ENCODE results near the gene PIK3R6. TPM values are rescaled to one million over a fixed set of nuclear protein-coding genes. Genes with fewer than 3 reads are reported as not detected.

The PIK3R6 gene
- total and polyA plus RNA-seq, 2 of the 4 experiments (the other 2 are of a cell fraction): not detected

DNA sequence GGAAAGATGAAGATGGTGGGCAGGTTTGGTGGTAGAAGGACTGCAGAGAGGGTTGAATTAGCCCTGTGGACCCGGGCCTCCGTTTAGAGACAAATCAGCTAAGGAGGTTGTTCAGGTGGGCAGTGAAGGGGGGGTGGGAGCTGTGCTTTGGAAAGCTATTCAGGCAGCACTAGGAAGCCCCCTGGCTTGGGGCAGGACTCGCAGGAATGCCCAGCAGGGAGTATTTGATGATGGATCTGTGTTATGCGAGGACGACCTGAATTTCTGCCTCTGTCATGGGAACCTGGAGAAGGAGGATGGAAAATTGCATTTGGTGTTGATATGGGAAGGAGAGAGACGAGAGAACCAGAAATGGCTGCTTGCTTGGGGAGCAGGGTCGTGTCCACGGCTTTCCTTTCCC lies 112.6 kb downstream of the PIK3R6 start:
- ATAC-seq (ENCODE audit: low read depth): no peak
- in situ Hi-C loops (cut with MboI; ENCODE audit: low sequenced_read_pairs): loop anchor here (10.0 to 25.0 kb wide), 2 partner anchors 340 to 668 kb away; partner anchors contain the start of gene ALOX12B
- BruUV-seq (replicated peaks): no TSS peak

More for the DNA sequence above, 112.6 kb downstream of the PIK3R6 start:
- no peak for DNase-seq
- no peak overlapping the region for H2BK20ac ChIP-seq (ENCODE audit: low read depth, low read length)
- dilution Hi-C loops (cut with HindIII; ENCODE audit: low sequenced_read_pairs, unreplicated experiment) (no loop called here), intact Hi-C loops (cut with micrococcal nuclease) (loop anchor here (1.0 kb wide), 1 partner anchor 140 kb away; no protein-coding TSS in a partner anchor)
- TF ChIP-seq RCOR1 (IDR thresholded peaks at IDR 0.05; ENCODE audit: insufficient replicate concordance, low read length): no peak
- no peak for TF ChIP-seq RFX5 (IDR thresholded peaks at IDR 0.05; ENCODE audit: low read depth, low read length)
- TF ChIP-seq, protein P1, sequence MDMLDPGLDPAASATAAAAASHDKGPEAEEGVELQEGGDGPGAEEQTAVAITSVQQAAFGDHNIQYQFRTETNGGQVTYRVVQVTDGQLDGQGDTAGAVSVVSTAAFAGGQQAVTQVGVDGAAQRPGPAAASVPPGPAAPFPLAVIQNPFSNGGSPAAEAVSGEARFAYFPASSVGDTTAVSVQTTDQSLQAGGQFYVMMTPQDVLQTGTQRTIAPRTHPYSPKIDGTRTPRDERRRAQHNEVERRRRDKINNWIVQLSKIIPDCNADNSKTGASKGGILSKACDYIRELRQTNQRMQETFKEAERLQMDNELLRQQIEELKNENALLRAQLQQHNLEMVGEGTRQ (IDR thresholded peaks at IDR 0.05; ENCODE audit: low read depth, low read length): no peak
- no peak for TF ChIP-seq CHD1 (IDR thresholded peaks at IDR 0.05; ENCODE audit: low read depth, low read length)
- TF ChIP-seq FOS (IDR thresholded peaks at IDR 0.05; ENCODE audit: low read depth, low read length): no peak
- TF ChIP-seq POLR2A (IDR thresholded peaks at IDR 0.05; ENCODE audit: low read depth, low read length): no peak
- TF ChIP-seq MAFK (IDR thresholded peaks at IDR 0.05; ENCODE audit: low read depth, low read length): no peak
- no peak for TF ChIP-seq MXI1 (IDR thresholded peaks at IDR 0.05; ENCODE audit: borderline replicate concordance, low read depth, low read length)
- TF ChIP-seq, protein P2, sequence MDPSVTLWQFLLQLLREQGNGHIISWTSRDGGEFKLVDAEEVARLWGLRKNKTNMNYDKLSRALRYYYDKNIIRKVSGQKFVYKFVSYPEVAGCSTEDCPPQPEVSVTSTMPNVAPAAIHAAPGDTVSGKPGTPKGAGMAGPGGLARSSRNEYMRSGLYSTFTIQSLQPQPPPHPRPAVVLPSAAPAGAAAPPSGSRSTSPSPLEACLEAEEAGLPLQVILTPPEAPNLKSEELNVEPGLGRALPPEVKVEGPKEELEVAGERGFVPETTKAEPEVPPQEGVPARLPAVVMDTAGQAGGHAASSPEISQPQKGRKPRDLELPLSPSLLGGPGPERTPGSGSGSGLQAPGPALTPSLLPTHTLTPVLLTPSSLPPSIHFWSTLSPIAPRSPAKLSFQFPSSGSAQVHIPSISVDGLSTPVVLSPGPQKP (IDR thresholded peaks at IDR 0.05; ENCODE audit: borderline replicate concordance, low read depth, low read length): no peak
- TF ChIP-seq RAD21 (IDR thresholded peaks at IDR 0.05; ENCODE audit: low read length): no peak
- TF ChIP-seq, protein P3, sequence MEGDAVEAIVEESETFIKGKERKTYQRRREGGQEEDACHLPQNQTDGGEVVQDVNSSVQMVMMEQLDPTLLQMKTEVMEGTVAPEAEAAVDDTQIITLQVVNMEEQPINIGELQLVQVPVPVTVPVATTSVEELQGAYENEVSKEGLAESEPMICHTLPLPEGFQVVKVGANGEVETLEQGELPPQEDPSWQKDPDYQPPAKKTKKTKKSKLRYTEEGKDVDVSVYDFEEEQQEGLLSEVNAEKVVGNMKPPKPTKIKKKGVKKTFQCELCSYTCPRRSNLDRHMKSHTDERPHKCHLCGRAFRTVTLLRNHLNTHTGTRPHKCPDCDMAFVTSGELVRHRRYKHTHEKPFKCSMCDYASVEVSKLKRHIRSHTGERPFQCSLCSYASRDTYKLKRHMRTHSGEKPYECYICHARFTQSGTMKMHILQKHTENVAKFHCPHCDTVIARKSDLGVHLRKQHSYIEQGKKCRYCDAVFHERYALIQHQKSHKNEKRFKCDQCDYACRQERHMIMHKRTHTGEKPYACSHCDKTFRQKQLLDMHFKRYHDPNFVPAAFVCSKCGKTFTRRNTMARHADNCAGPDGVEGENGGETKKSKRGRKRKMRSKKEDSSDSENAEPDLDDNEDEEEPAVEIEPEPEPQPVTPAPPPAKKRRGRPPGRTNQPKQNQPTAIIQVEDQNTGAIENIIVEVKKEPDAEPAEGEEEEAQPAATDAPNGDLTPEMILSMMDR (conservative IDR thresholded peaks at IDR 0.05; ENCODE audit: low read depth, low read length): no peak
- no peak for TF ChIP-seq SMC3 (IDR thresholded peaks at IDR 0.05; ENCODE audit: low read depth, low read length)
- TF ChIP-seq NFE2L2 (IDR thresholded peaks at IDR 0.05; ENCODE audit: low read depth, low read length): no peak
- TF ChIP-seq CEBPB (IDR thresholded peaks at IDR 0.05; ENCODE audit: low read depth, low read length): no peak
- no peak overlapping the region for H3K56ac ChIP-seq (ENCODE audit: extremely low read depth, insufficient read depth, low read length)
- H3K4ac ChIP-seq (ENCODE audit: low read depth, low read length): no peak overlapping the region
- no peak overlapping the region for H3K4me3 ChIP-seq (ENCODE audit: insufficient read depth, low read depth, low read length)
- H4K5ac ChIP-seq (ENCODE audit: low read depth, low read length): no peak overlapping the region
- H3K79me1 ChIP-seq (ENCODE audit: low read depth in 1 of 2, low read length in 2 of 2): no peaks in the 10 kb centered on the region
- H3K9me1 ChIP-seq (ENCODE audit: insufficient read depth, low read length): no peaks in the 10 kb centered on the region
- no peaks in the 10 kb centered on the region for H3K4me1 ChIP-seq (ENCODE audit: control insufficient read depth, insufficient read depth, low read length)
- no peak overlapping the region for H2BK15ac ChIP-seq (ENCODE audit: low read depth, low read length)
- peaks cover 26% of the 10 kb centered on the region for H3K27me3 ChIP-seq (ENCODE audit: control insufficient read depth, insufficient read depth, low read length)
- no peaks in the 10 kb centered on the region for H3K36me3 ChIP-seq (ENCODE audit: control insufficient read depth, insufficient read depth, low read length)
- POLR2A ChIA-PET (ENCODE audit: unreplicated experiment): no interaction called here
- H4K20me1 ChIP-seq (ENCODE audit: insufficient read depth, low read length): no peaks in the 10 kb centered on the region
- H4K8ac ChIP-seq (ENCODE audit: low read depth in 2 of 2, low read length in 2 of 2): no peak overlapping the region
- no peak overlapping the region for H3K18ac ChIP-seq (ENCODE audit: low read depth, low read length)
- H3K9ac ChIP-seq (ENCODE audit: low read depth, low read length): no peak overlapping the region
- no peak overlapping the region for H2AK9ac ChIP-seq (replicated peaks; ENCODE audit: low read depth, low read length, poor library complexity)
- CTCF ChIA-PET: no interaction called here
- H2AFZ ChIP-seq (replicated peaks; ENCODE audit: low read length, poor library complexity): no peak overlapping the region
- H4K91ac ChIP-seq (ENCODE audit: insufficient read depth, low read depth, low read length): no peak overlapping the region
- H3K27ac ChIP-seq (ENCODE audit: insufficient read depth, low read length): no peak overlapping the region
- H2BK5ac ChIP-seq (ENCODE audit: low read depth, low read length, poor library complexity, severe bottlenecking): no peak overlapping the region
- no peak overlapping the region for H3K4me2 ChIP-seq (ENCODE audit: low read depth, low read length)
- H3K14ac ChIP-seq (replicated peaks; ENCODE audit: low read depth, low read length): no peak overlapping the region
- 77% methylated on average over 4 of the region's 8 CpGs; no CpG with 5 or more reads in 1 of the 2 experiments for WGBS, 2 experiments (ENCODE audit: extremely low coverage in 2 of 2, insufficient read length in 1 of 2)
- no peaks in the 10 kb centered on the region for H3K9me3 ChIP-seq (ENCODE audit: control insufficient read depth, insufficient read depth, low read length)
- no peak overlapping the region for H2AK5ac ChIP-seq (ENCODE audit: low read depth, low read length)
- no peak overlapping the region for H3K23ac ChIP-seq (ENCODE audit: low read depth, low read length)
- no peak overlapping the region for H2BK120ac ChIP-seq (ENCODE audit: low read depth, low read length)
